ENCODE results near the gene RGS16. TPM values are rescaled to one million over a fixed set of nuclear protein-coding genes. Genes with fewer than 3 reads are reported as not detected.

The RGS16 gene
- total RNA-seq, 1 experiment from 2014 or later: 6.5 TPM

DNA sequence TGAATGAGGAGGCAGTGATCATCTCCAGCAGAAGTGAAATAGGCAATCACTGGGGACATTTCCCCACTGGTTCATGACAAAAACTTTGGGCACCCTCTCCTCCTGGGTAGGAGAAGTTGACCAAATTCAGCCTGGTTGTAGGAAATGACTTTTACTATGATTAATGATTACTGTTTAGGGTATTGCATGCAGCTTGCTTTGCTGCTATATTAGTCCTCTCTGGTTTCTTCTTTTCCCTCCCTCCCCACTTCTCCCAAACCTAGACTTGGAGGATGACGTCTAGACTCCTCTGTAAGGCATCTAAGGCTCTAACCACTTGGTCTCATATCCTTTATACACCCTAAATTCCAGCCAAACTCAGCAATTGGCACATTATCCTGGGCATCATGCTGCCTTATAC is 3.4 kb upstream of the RGS16 start:
- DNase-seq (ENCODE audit: low read depth, low spot score) (no peak), ATAC-seq (no peak)
- Histone ChIP-seq H3K79me2 (ENCODE audit: insufficient read depth, low read length) (no peaks in the 10 kb centered on the region), H3K9me2 (ENCODE audit: insufficient read depth) (no peaks in the 10 kb centered on the region), H2AFZ (ENCODE audit: low read depth, low read length, poor library complexity, severe bottlenecking) (no peak overlapping the region), H3K4me3 (replicated peaks in 1 of 2; ENCODE audit: low read depth in 1 of 2, low read length in 2 of 2) (no peak overlapping the region), H4K20me1 (ENCODE audit: insufficient read depth) (no peaks in the 10 kb centered on the region), H3K27ac (ENCODE audit: low read depth, low read length) (no peak overlapping the region), H3K27me3 (ENCODE audit: insufficient read depth, low read length) (no peaks in the 10 kb centered on the region), H3K9ac (ENCODE audit: low read length) (no peak overlapping the region), H3K36me3 (ENCODE audit: control insufficient read depth in 1 of 2, insufficient read depth in 2 of 2, low read length in 2 of 2) (no peaks in the 10 kb centered on the region), H3K9me3 (ENCODE audit: control insufficient read depth in 1 of 2, insufficient read depth in 1 of 2, low read depth in 1 of 2, low read length in 2 of 2) (no peaks in the 10 kb centered on the region), H3K4me1 (ENCODE audit: control insufficient read depth in 1 of 2, insufficient read depth in 2 of 2, low read length in 2 of 2) (peaks cover 0 to 21% of the 10 kb centered on the region in 2 experiments; a peak in 3 of 4 replicates), H3K4me2 (ENCODE audit: low read length) (no peak overlapping the region)
- TF ChIP-seq TCF7L2 (IDR thresholded peaks at IDR 0.05; ENCODE audit: borderline replicate concordance, extremely low read depth, insufficient read depth, insufficient read length) (no peak), CEBPB (IDR thresholded peaks at IDR 0.05; ENCODE audit: low read depth) (no peak), POLR2A (IDR thresholded peaks at IDR 0.05; ENCODE audit: borderline replicate concordance, extremely low read depth, insufficient read depth, insufficient read length) (no peak), EZH2 (IDR thresholded peaks at IDR 0.05) (no peak), EZH2phosphoT487 (IDR thresholded peaks at IDR 0.05; ENCODE audit: borderline replicate concordance) (no peak)
- CTCF ChIA-PET: interaction anchor here (1.6 to 17.3 kb wide), 3 partner anchors 9 to 178 kb away, joined by 5 to 412 read pairs (median 8); partner anchors contain the start of gene NPL
- POLR2A ChIA-PET: interaction anchor here (1.5 kb wide), 1 partner anchor 9 kb away, joined by 3 read pairs; no protein-coding TSS in a partner anchor
- intact Hi-C loops (cut with micrococcal nuclease): no loop called here
- no TSS peak for BruUV-seq (replicated peaks)
- RAD21 ChIA-PET (ENCODE audit: low non-redundant PET in 1 of 2, low total read pairs in 2 of 2, uncharacterized antibody in 2 of 2, unreplicated experiment in 2 of 2): no interaction called here

DNA sequence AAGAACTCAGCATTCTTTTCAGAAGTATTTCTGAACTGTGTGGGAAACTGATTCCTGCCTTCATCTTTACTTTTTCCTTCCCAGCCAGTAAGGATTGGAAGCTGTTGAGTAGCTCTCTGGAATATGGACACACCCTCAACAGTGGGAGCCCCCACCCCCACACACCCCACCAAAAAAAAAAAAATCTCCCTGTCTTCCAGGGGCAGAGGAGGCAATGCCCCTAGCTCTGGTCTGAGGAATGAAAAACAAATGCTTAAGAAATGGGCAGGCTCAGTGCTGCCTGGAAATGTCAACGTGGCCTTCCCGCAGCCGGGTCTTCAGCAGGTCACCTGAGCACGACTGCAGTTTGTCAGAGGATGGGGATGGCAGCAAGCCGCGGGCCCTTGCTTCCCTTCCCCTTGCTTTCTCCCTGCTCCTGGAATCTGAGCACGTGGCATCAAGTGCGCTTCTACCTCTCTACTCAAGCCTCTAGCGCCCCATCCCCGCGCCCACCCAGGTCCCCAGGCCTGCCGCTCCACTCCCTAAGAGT is 479 bp downstream of the RGS16 start:
- ATAC-seq (no peak; the same call in 1 of the 2 replicates), DNase-seq (ENCODE audit: low read depth, low spot score) (no peak)
- intact Hi-C loops (cut with micrococcal nuclease): no loop called here
- Histone ChIP-seq H4K20me1 (ENCODE audit: insufficient read depth) (no peaks in the 10 kb centered on the region), H3K36me3 (ENCODE audit: control insufficient read depth in 1 of 2, insufficient read depth in 2 of 2, low read length in 2 of 2) (peaks cover 12 to 17% of the 10 kb centered on the region in 2 experiments; a peak in 3 of 4 replicates), H3K27ac (ENCODE audit: low read depth, low read length) (no peak overlapping the region; the same call in 1 of the 2 replicates), H2AFZ (ENCODE audit: low read depth, low read length, poor library complexity, severe bottlenecking) (no peak overlapping the region), H3K27me3 (ENCODE audit: insufficient read depth, low read length) (no peaks in the 10 kb centered on the region), H3K9ac (ENCODE audit: low read length) (peak overlapping the region; percentile 71), H3K9me2 (ENCODE audit: insufficient read depth) (no peaks in the 10 kb centered on the region), H3K4me1 (ENCODE audit: control insufficient read depth in 1 of 2, insufficient read depth in 2 of 2, low read length in 2 of 2) (peaks cover 0 to 21% of the 10 kb centered on the region in 2 experiments; a peak in 3 of 4 replicates), H3K79me2 (ENCODE audit: insufficient read depth, low read length) (no peaks in the 10 kb centered on the region), H3K4me2 (ENCODE audit: low read length) (peak overlapping the region; percentile 99), H3K9me3 (ENCODE audit: control insufficient read depth in 1 of 2, insufficient read depth in 1 of 2, low read depth in 1 of 2, low read length in 2 of 2) (no peaks in the 10 kb centered on the region), H3K4me3 (replicated peaks in 1 of 2; ENCODE audit: low read depth in 1 of 2, low read length in 2 of 2) (peak overlapping the region; percentile 82 to 83)
- TSS peak; percentile 56 for BruUV-seq (replicated peaks)
- TF ChIP-seq ELF1 (IDR thresholded peaks at IDR 0.05; ENCODE audit: borderline replicate concordance, low read depth) (no peak), ZNF274 (IDR thresholded peaks at IDR 0.05; ENCODE audit: low read depth, low read length) (no peak), RAD21 (IDR thresholded peaks at IDR 0.05; ENCODE audit: low read depth) (no peak), SP1 (IDR thresholded peaks at IDR 0.05; ENCODE audit: low read depth) (no peak), FOSL1 (IDR thresholded peaks at IDR 0.05; ENCODE audit: low read depth) (no peak)
- TF ChIP-seq, protein P1, sequence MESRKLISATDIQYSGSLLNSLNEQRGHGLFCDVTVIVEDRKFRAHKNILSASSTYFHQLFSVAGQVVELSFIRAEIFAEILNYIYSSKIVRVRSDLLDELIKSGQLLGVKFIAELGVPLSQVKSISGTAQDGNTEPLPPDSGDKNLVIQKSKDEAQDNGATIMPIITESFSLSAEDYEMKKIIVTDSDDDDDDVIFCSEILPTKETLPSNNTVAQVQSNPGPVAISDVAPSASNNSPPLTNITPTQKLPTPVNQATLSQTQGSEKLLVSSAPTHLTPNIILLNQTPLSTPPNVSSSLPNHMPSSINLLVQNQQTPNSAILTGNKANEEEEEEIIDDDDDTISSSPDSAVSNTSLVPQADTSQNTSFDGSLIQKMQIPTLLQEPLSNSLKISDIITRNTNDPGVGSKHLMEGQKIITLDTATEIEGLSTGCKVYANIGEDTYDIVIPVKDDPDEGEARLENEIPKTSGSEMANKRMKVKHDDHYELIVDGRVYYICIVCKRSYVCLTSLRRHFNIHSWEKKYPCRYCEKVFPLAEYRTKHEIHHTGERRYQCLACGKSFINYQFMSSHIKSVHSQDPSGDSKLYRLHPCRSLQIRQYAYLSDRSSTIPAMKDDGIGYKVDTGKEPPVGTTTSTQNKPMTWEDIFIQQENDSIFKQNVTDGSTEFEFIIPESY (IDR thresholded peaks at IDR 0.05; ENCODE audit: extremely low read depth, insufficient replicate concordance, low read length): no peak
- RAD21 ChIA-PET (ENCODE audit: low non-redundant PET in 1 of 2, low total read pairs in 2 of 2, uncharacterized antibody in 2 of 2, unreplicated experiment in 2 of 2): interaction anchor here (1.1 to 1.9 kb wide), 2 partner anchors 179 to 181 kb away, joined by 3 to 5 read pairs; no protein-coding TSS in a partner anchor
- CTCF ChIA-PET: interaction anchor here (1.1 to 17.3 kb wide), 3 partner anchors 9 to 182 kb away, joined by 3 to 412 read pairs (median 11); partner anchors contain the start of gene NPL
- POLR2A ChIA-PET: interaction anchor here (0.6 to 2.6 kb wide), 14 partner anchors 9 to 196 kb away, joined by 3 to 18 read pairs (median 5); partner anchors contain the start of genes NPL and RNASEL

All from HCT116 (cell line).